DMS53 (cell line): ENCODE results near the gene EPDR1.

Experiments used
- DNase-seq: peaks from one replicate; lab custom pipeline; 2025; lab: John Stamatoyannopoulos, UW

Gene EPDR1

GRCh38 chr7:37981664-37982063 lies 61.2 kb downstream of the EPDR1 start:
- DNase-seq = no peak

GRCh38 chr7:37982423-37982822 lies 62.0 kb downstream of the EPDR1 start:
- DNase-seq = no peak

DNA sequence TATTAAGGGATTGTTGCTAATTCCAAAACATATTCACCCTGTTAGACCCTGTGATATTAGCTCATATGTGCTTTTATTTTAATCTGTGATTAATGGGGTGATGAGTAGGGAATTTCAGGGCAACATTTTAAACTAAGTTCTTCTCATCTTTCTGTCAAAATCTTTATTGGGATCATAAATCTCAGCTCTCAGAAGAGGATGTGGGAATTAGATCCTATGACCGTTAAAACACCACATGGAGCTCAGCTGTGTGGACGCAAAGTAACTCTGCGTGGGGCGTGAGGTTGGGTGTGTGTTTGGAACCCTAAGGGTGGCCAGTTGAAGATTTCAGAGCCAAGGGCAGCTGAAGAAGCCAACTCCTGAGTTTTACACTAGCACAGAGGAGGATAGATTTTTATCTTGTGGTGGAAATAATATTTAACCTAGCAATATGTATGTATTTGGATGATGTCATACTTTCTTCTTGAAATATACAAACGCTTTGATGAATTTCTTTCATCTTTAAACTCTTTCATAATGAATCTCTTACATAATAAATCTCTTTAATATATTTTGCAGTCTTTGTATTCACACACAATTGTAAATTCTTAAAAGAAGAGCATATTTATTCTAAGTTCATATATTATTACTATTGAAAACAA lies 64.4 kb downstream of the EPDR1 start:
- no peak for DNase-seq

DNA sequence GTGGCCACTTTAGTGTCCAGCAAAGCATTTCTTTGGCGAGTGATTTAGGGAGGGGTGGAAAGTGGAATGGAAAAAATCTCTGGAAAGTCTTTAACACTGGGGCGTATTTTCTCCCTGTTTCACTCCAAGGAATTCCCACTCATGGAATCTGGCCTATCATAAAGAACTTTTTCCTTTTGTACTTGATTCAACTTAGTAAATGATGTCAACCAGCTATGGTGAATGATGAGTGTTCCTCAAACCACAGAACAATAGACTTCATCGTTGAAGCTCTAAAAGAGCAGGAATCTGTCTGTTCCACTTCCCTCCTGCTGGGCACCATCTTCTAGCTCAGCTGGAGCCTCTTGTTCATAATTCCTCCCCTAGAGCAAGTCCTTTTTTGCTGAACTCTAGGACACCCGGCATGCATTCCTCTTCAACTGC lies 66.5 kb downstream of the EPDR1 start:
- DNase-seq = peak; percentile 10

DNA sequence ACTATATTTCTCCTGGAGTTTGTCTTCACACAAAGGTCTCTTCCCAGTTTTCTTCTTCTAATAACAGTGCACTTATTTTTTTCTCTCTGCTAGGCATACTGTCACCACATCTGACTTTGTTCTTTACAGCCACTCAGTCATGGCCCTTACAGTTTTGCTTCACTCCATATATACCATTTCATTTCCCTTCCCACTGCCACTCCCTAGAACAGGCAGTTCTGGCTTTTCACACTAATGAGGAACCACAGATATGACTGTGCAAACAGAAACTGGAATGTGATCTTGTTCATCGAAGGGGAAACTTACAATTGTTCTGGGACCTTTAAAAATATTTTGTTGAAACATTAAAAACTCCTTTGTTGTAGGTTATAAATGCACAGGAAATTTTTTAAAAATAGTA lies 67.3 kb downstream of the EPDR1 start:
- DNase-seq = peak; percentile 52

GRCh38 chr7:37988721-37989650 lies 68.5 kb downstream of the EPDR1 start:
- DNase-seq = no peak

DNA sequence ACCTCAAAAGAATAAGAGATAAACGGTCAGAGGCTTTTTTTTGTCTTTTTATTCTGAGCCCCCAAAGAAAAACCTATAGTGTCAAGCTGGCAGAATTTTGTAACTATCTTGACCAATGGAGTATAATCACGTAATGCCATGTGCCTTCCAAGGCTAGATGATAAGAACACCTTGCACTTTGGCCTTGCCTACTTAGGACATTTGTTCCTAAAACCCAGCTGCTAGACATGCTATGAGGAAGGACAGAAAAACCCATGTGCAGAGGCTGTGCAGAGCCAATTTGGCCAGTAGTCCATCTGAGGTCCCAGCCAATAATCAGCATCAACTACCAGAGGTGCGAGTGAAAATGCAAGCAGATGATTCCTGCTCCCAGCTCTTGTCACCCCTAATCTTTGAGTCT lies 69.9 kb downstream of the EPDR1 start:
- no peak for DNase-seq

GRCh38 chr7:37993060-37993501 lies 72.6 kb downstream of the EPDR1 start:
- DNase-seq = no peak

- no peak for DNase-seq
These were observed 79.2 kb downstream of the EPDR1 start for GRCh38 chr7:37999673-38000072.

GRCh38 chr7:38000272-38000671 lies 79.8 kb downstream of the EPDR1 start:
- DNase-seq = no peak
